GM19372 (cell line): Measurements from ENCODE around the gene NOTUM.

Experiments
- ATAC-seq: cut with Tn5 transposase; IDR thresholded peaks from one replicate; pipeline ENCODE4 v1.9.1; 2021; ENCODE audit warnings: mild to moderate bottlenecking, low read depth, moderate library complexity; ENCODE audit not compliant: unreplicated experiment

Gene NOTUM

GRCh38 chr17:81940538-81941483 is 20.2 kb downstream of the NOTUM start:
- ATAC-seq = no peak

DNA sequence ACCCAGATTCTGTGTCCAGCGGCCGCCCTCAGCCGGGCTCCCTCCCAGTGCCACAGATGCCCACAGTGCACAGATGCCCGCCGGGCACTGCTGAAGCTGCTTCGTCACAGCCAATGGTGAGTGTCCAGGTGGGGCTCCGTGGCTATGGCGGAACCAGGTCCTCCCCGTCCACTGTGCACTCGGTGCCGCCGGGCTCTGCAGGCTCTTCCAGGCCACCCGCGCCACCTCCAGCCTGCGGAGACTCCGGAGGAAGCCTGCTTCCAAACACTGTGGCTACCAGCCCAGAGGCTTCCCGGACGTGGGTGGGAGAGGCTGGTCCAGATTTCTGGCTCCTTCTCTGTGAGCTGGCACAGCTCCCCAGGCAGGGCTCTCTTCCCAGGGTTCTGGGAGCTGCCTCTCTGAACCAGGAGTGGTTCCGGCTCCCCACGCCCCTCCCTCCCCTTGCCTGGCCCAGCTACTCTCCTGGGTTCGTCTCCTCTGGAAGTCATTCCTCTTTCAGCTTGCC is 21.1 kb downstream of the NOTUM start:
- ATAC-seq = no peak

GRCh38 chr17:81939218-81939617 is 21.8 kb downstream of the NOTUM start:
- no peak for ATAC-seq

DNA sequence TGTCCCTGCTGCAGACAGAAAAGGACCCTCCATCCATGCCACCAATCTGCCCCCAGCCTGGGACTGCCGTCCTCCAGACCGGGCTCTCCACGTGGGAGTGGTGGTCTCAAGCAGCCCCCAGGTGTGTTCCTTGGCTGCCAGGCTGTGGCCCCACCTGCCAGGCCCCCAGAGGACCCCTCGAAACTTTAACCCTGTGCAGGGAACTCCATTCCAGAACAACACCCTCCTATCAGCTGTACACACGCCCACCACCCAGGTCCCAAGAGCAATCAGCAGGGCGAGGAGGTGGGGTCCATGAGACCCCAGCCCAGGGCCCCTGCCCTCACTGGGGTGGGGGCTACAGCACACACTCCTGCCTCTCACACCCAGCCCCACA is 25.3 kb downstream of the NOTUM start:
- ATAC-seq = no peak

- ATAC-seq = no peak
Observed at GRCh38 chr17:81934850-81935708, 25.9 kb downstream of the NOTUM start.

GRCh38 chr17:81934098-81934757 is 26.8 kb downstream of the NOTUM start:
- no peak for ATAC-seq

DNA sequence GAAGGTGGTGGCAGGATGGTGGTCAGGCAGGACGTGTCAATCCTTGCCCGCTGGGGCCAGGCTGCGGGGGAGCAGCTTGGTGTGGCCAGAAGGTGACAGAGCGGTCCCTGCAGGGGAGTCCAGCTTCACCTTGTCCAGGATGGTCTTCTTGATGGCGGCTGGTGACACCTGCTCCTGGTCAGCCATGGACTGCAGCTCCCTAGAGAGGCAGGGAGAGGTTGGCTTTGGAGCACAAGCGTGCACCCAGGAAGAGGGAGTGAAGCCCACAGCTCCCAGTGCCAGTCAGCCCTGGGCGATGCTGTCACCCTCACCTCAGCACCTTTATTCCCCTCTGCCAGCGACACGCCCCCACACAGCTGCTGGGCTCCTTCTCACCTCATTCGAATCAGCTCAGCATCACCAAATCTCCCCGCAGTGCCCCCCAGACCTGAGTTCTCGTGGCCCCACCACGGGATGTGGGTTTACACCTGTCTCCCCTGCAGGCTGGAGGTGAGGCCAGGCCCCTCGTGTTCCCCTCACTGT is 27.7 kb downstream of the NOTUM start:
- ATAC-seq = no peak

GRCh38 chr17:81932333-81932983 is 28.5 kb downstream of the NOTUM start:
- no peak for ATAC-seq

GRCh38 chr17:81931557-81932332 is 29.2 kb downstream of the NOTUM start:
- no peak for ATAC-seq

DNA sequence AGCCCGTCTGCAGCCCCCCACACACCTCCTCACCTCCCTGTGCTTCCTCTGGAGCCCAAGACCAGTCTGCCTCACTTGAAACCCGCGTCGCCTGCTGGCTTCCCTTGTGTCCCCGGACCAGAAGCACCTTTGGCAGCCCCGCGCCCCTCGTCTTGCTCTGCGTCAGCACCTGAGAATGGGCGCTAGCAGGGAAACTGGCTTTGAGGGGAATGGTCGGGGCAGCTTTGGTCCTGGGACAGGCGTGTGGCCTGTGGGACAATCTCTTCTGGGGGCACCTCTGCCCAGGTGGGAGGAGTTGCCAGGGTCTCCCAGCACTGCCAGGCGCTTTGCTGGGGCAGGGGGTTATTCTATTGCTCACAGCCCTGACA is 29.8 kb downstream of the NOTUM start:
- no peak for ATAC-seq

- no peak for ATAC-seq
Observed at GRCh38 chr17:81930142-81931125, 30.6 kb downstream of the NOTUM start.

DNA sequence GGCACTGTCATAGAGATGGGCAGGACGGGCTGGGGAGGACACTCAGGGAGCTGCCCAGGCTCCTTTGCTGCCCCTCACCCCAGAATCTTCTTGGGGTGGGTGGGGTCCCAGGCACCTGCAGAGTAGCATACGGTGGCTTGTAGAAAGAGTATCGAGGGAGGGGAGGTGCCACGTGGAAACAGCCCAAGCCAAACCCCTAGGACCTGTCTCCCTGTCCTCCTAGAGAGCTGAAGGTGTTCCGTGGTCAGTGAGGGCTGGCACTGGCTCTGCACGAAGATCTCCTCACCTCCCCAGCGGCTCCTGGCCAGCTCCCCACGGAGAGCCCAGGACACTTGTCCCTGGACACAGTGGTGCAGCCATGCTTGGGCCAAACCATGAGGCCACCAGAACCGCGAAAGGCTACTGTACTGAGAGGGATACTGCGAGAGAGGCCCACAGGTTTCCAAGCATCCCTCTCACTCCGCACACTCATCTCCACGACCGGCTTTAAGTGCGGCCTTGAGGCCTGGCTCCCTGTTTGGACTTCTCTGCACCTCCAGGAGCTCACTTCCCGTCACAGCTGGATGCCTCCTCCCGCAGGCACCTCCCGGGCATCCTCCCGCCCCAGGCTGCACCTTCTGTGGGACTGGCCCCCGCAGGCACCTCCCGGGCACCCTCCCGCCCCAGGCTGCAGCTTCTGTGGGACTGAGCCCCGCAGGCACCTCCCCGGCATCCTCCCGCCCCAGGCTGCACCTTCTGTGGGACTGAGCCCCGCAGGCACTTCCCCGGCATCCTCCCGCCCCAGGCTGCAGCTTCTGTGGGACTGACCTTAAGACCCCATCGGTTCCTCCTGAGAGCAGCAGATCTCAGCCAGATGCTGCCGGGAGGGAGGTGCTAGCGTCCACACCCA is 31.5 kb downstream of the NOTUM start:
- no peak for ATAC-seq

GRCh38 chr17:81928544-81929252 is 32.3 kb downstream of the NOTUM start:
- no peak for ATAC-seq

DNA sequence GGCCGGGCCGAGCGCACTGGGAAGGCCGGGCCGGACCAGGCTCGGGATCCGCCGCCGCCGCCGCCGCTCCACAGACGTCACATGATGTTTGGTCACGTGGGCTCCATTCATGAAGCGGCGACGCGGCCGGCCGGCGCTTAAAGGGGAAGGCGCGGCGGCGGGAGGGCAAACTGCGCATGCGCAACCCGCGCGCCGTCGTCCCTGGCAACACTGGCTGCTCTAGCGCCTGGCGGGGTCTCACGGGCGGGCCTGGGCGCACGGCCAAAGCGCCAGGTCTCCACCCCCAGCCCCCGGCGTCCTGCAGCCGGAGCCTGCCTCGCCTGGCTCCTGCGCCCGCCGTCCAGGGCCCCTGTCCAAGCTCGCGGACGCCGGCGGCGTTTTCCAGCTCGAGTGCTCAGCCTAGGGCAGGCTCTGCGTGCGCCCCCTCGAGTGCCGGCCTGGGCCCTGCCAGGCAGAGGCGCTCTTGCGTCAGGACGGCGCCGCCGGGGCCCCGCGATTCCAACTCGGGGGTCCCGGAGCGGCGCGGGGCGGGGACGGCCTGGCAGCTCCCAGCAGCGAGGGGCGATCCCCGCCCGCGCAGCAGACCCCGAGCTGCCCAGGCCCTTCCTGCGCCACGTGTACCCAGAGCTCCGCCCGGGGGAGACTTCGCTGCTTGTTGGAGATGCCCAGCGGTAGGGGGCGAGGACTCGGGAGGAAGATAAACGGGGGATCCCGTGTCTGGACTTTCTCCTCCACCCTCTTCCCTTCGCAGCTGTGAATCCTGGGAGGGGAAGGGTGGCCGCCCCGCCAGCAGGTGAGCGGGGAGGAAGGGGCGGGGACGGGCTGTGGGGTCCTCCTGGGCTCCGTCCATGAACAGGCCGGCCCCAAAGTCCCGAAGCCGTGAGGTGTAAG is 33.1 kb downstream of the NOTUM start, which contains the start of gene MAFG:
Gene MAFG, minus strand, starts transcription at position 83 of the 891 bp plus-strand sequence. CDS start 4,550 bp downstream, outside the sequence.
- ATAC-seq = peak; percentile 69

DNA sequence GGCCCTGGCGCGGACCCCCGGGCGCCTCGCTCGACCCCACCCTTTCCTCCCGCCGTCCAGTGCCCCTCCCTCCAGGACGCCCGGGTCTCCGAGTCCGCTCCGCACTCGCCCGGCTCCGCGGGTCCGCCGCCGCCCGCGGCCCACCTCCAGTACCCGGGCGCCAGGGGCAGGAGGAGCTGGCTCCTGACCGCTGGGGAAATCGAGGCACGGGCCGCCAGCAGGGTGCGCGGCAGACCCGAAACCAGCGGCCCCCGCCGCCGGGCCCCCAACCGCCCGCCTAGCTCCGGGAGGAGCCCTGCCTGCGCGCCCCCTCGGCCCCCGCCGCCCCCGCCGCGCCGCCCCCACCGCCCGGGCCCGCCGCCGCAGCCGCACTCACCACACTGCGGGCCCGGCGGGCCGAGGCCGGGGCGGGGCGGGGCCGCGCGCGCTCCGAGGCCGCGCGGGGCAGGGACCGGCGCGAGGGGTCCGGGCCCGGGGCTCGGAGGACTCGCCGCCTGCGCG is 33.8 kb downstream of the NOTUM start:
- peak; percentile 15 for ATAC-seq
